Coronary artery (tissue), 2 donors: Measurements from ENCODE around the gene JAZF1.

Experiments
- DNase-seq: peaks from one replicate; pipeline ENCODE4 v3.0.0-alpha.2; 2017; ENCODE audit warnings: low spot score
- H3K27ac ChIP-seq, 2 donors: fragments of 200-600 bp; sonication (generic); one replicate each; pipeline ENCODE4 v1.5.1; 2016 to 2019
- H3K4me3 ChIP-seq: fragments of 200-600 bp; sonication (generic); 2 replicates; pipeline ENCODE4 v1.5.1; 2016; ENCODE audit warnings: mild to moderate bottlenecking, moderate library complexity
- CTCF ChIP-seq: fragments of 200-600 bp; sonication (generic); IDR thresholded peaks from one replicate; pipeline ENCODE4 v1.5.1; 2019; ENCODE audit warnings: antibody characterized with exemption

JAZF1 gene

DNA sequence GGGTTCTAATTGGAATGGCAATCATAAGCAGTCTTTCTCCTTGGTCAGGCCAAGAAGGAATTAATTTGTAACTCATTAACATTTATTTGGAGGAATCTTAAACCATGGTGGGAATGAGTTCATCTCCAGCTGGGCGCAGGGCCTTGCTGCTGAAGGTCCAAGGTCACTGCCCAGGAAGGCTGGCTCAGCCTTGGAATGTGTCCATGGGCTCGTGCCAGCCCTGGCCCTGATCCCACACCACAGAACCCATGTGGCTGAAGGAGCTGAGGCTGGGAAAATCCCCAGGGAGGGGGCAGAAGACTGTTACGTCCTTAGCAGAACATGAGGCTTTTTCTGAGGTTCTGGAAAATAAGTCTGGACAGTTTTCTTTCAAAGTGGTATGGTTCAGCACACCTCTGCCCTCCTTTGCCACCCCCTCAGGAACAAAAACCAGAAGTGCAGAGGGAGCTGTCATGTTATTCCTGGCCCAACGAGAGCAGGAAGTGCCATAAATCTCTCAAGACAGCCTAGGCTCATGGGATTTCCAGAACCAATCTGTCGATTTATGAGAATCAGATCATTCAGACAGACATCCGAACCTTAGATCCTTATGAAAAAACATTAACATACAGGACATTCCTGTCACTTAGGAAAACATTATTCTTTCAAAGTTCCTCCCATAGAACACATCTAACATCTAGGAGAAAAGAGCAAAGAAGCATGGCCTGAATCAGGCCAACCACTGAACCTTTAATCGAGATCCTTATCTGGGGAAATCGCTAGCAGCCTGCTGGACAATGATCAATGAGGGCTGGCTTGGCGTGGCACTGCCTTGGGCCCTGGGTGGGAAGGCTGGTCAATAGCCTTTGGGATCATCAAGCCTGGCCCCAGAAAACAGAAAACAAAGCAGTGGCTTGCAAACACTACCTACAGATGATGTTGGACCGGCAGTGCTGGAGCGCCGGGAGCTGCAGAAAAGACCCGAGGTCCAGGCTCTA, 306.3 kb downstream of the JAZF1 start:
- no peak for TF ChIP-seq CTCF
- Histone ChIP-seq H3K4me3 (no peak overlapping the region), H3K27ac (no peak overlapping the region)
- DNase-seq = no peak

DNA sequence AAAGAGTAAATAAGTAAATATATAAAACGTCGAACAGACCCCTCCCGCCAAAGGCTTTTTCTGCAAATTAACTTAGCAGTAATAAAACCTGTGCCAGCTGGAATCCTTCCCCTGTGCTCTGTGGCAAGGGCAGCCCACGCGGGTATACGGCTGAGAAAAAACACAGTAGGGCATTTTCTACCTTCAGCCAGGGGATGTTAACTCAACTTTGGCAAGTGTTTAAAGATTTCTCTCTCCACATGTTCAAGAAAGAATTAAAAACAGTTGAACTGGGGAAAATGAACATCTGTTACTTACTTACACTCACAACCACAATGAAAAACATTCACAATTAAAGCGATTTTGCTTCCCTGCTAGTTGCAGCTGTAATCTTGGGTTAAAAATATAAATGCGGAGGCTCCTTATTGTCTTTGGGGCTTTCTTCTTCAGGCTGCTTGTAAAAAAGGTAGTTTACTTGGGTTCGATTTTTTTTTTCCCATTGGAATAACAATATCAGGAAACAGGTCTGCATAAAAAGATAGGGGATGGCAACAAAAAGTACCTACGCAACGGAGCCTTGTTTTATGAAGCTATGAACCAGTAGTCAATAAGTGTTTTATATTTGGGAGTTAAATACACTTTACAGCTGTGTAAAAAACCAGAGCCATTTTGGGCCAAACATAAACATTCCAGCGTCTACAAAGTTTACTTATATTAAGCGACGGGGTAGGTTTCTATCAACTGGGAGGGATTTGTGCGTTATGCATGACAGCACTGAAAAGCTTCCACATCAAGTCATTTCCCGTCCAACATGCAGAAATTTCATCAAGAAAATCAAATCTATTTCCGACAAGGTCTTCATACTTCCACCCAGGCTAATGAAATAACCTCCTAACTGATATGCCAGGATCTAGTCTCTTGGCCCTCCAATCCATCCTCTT, 308.0 kb downstream of the JAZF1 start:
- DNase-seq = no peak
- H3K27ac ChIP-seq = no peak overlapping the region
- TF ChIP-seq CTCF = no peak
- no peak overlapping the region for H3K4me3 ChIP-seq

DNA sequence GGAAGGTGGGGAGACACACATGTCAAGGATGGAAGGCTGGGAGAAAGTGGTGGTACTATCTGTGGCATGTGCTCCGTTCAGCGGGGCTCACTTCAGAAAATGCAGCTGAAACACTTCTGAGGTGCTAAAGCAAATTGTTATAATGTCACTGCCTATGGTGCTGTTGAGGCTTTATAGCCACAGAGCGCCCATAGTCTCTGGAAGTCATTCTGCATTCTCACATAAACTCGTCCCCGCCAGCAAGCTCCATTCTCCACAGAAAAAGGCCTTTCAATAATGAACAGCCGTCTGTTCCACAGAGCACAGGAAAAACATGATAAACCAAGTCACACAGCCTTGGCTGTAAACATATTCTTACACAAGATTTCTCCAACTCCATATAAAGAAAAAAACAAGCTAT, 308.7 kb downstream of the JAZF1 start:
- no peak for DNase-seq
- no peak for TF ChIP-seq CTCF
- H3K4me3 ChIP-seq = no peak overlapping the region
- no peak overlapping the region for H3K27ac ChIP-seq

GRCh38 chr7:27871086-27871485, 309.5 kb downstream of the JAZF1 start:
- Histone ChIP-seq H3K27ac (no peak overlapping the region), H3K4me3 (no peak overlapping the region)
- no peak for TF ChIP-seq CTCF
- DNase-seq = no peak

DNA sequence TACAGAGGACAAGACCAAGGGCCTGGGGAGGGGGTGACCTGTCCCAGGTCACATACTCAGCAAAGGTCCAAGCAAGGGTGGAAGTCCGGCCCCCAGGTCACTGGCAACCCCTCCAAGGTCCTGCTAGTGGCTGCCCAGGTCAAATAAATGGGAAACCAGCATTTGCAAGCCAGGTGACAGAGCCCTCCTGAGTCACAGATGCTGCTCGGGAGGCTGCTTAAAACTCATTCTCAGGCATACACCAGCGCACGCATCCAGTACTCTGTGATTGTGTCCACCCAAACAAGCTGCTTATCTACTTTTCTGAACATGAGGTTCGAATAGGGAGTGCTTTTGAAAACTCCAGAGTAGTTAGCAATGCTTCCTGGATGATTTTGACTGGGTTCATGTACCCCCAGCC, 310.0 kb downstream of the JAZF1 start:
- TF ChIP-seq CTCF = no peak

DNA sequence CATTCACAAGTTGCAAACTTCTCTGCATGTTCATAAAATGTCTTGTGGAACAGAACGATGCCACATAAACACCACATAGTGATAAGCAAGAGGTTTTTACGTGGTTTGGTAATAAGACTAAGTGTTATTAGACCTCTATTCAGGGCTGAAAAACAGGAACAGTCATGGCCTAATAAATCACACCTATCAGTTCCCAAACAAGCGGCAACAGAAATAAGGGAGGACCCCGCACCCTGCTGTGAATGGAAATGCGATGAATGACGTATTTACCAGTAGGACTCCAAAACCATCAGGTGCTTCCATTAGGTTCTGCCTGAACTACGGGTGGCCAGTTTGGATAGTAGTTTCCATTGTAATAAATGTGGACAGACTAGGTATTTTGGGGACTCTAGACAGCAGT, 311.5 kb downstream of the JAZF1 start:
- H3K27ac ChIP-seq = no peak overlapping the region
- no peak overlapping the region for H3K4me3 ChIP-seq
- no peak for TF ChIP-seq CTCF
- DNase-seq = no peak

More for the DNA sequence above, 310.0 kb downstream of the JAZF1 start:
- Histone ChIP-seq H3K27ac (no peak overlapping the region), H3K4me3 (no peak overlapping the region)
- DNase-seq = no peak
